GM13976 (cell line): ENCODE results near the gene HSP90AB1.

Experiments
- DNase-seq: peaks from one replicate; pipeline ENCODE4 v3.0.0; 2012; ENCODE audit warnings: low spot score
- in situ Hi-C: fragments of 300-500 bp; cut with MboI; formaldehyde crosslinking; loops from one replicate; pipeline ENCODE4 v1.12.0; 2022; ENCODE audit warnings: low sequenced_read_pairs, mixed read lengths, inconsistent platforms; ENCODE audit not compliant: unreplicated experiment
- TF ChIP-seq, protein P1 (sequence below): IDR thresholded peaks from 2 replicates; pipeline ENCODE4 v1.5.1; 2012; ENCODE audit warnings: borderline replicate concordance, mild to moderate bottlenecking; ENCODE audit not compliant: insufficient read depth; ENCODE audit errors: extremely low read depth, missing control alignments, control extremely low read depth

HSP90AB1 gene

DNA sequence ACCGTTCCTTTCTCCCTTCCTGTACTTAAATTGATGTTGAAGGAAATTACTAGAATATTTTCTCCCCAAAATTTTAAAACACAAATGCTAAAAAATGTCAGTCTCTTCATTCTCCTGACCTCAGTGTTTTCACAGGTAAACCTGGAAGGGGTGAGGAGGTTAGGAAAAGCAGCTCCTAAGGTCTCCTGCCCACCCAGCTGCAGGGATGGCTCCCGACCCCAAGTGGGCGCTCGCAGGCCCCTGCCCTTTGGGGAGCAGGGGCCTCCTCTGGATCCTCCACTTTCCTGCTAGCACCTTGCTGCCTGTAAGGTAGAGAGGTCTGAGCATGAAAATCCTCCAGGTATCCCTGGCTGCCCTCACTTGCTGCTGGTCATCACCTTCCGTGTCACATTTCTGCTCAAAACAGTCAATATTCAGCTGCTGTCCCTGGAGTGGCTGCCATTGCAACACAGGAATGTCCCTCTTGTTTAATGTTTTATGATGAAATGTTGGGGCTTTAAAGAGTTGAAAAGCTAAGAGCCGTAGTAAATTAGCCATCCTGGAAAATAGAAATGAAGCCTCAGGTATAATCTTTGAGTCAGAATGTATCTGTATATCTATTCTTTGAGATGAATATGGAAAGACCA lies 10.9 kb upstream of the HSP90AB1 start:
- in situ Hi-C loops: no loop called here
- DNase-seq: no peak
- TF ChIP-seq, protein P1, sequence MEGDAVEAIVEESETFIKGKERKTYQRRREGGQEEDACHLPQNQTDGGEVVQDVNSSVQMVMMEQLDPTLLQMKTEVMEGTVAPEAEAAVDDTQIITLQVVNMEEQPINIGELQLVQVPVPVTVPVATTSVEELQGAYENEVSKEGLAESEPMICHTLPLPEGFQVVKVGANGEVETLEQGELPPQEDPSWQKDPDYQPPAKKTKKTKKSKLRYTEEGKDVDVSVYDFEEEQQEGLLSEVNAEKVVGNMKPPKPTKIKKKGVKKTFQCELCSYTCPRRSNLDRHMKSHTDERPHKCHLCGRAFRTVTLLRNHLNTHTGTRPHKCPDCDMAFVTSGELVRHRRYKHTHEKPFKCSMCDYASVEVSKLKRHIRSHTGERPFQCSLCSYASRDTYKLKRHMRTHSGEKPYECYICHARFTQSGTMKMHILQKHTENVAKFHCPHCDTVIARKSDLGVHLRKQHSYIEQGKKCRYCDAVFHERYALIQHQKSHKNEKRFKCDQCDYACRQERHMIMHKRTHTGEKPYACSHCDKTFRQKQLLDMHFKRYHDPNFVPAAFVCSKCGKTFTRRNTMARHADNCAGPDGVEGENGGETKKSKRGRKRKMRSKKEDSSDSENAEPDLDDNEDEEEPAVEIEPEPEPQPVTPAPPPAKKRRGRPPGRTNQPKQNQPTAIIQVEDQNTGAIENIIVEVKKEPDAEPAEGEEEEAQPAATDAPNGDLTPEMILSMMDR: no peak

- peak; percentile 74 for DNase-seq
- TF ChIP-seq, protein P1: no peak
- in situ Hi-C loops: no loop called here
These were observed 9.7 kb upstream of the HSP90AB1 start for GRCh38 chr6:44237021-44237812.

- in situ Hi-C loops: no loop called here
These were observed 9.0 kb upstream of the HSP90AB1 start for GRCh38 chr6:44237813-44238433.

GRCh38 chr6:44238687-44239350 lies 8.1 kb upstream of the HSP90AB1 start:
- TF ChIP-seq, protein P1: no peak
- no peak for DNase-seq
- in situ Hi-C loops: no loop called here

More at GRCh38 chr6:44237813-44238433, 9.0 kb upstream of the HSP90AB1 start:
- TF ChIP-seq, protein P1: peak; percentile 98
- peak; percentile 90 for DNase-seq

- TF ChIP-seq, protein P1: no peak
- no peak for DNase-seq
- in situ Hi-C loops: no loop called here
These were observed 3.6 kb upstream of the HSP90AB1 start for GRCh38 chr6:44243345-44243744.

- in situ Hi-C loops: no loop called here
- no peak for DNase-seq
- TF ChIP-seq, protein P1: no peak
These were observed 1.4 kb upstream of the HSP90AB1 start for GRCh38 chr6:44245391-44245911.
